Measurements from ENCODE around the gene MC4R. TPM values are rescaled to one million over a fixed set of nuclear protein-coding genes. Genes with fewer than 3 reads are reported as not detected.
"Not testable (repeated sequence)": the region's sequence is repeated elsewhere in the genome, so short reads cannot be mapped to it uniquely, and the experiment has no call there.

MC4R gene
- total RNA-seq (not detected), polyA plus RNA-seq (not detected)

DNA sequence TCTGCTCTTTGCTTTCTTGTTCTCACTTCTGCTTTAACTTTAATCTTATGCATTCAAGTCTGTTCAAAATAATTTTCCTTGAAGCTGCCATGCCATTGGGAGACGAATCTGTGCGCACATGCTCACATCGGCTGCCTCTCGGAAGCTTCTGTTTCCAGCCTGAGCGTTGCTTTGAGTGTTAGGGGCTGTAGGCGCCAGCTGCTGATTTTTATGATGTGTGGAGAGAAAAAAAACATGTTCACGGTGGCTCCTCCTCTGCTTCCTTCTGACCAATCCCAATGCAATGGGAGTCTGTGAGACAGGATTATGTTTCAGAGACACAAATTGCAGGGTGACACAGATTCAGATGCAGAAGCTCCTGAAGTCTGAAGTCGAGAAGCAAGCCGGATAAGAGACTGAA lies at the start of gene MC4R:
MC4R (minus strand) TSS at position 180 of the 400 bp plus-strand sequence. CDS start 426 bp downstream, outside the sequence.
- Histone ChIP-seq H3K9me3 (ENCODE audit: control insufficient read depth in 2 of 2, low read length in 2 of 2) (no peaks in the 10 kb centered on the region), H3K27me3 (ENCODE audit: control insufficient read depth, insufficient read depth, low read length) (no peaks in the 10 kb centered on the region), H3K4me3 (ENCODE audit: low read depth, low read length) (no peak within 1 kb of the TSS), H3K4me1 (ENCODE audit: control insufficient read depth, insufficient read depth, low read length, poor library complexity, severe bottlenecking) (no peaks in the 10 kb centered on the region), H3K27ac (ENCODE audit: insufficient read depth, low read length, poor library complexity, severe bottlenecking) (no peak within 1 kb of the TSS), H3K36me3 (ENCODE audit: control insufficient read depth, insufficient read depth, low read length) (no peaks in the 10 kb centered on the region)
- Mint-ChIP-seq H3K9me3 (peaks cover 0 to 5% (median 0%) of the 10 kb centered on the region in 7 donors), H3K27ac (no peak within 1 kb of the TSS), H3K36me3 (no peaks in the 10 kb centered on the region), H3K4me3 (no peak within 1 kb of the TSS), H3K4me1 (no peaks in the 10 kb centered on the region), H3K27me3 (no peaks in the 10 kb centered on the region)
- DNase-seq, result no peak
- no peak for ATAC-seq (ENCODE audit: low read depth in 2 of 2)

DNA sequence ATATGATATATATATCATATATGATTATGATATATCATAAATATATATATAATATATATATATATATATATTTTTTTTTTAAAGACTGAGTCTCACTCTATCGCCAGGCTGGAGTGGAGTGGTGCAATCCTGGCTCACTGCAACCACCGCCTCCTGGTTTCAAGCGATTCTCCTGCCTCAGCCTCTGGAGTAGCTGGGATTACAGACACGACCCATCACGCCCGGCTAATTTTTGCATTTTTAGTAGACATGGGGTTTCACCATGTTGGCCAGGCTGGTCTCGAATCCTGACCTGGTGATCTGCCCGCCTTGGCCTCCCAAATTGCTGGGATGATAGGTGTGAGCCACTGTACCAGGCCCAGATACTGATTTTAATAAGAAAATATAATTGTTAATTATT lies 49.7 kb upstream of the MC4R start:
- ATAC-seq (ENCODE audit: low read depth in 2 of 2); H3K4me1 ChIP-seq (ENCODE audit: control insufficient read depth, insufficient read depth, low read length, poor library complexity, severe bottlenecking); H3K4me1 Mint-ChIP-seq; H3K4me3 Mint-ChIP-seq; H3K27me3 ChIP-seq (ENCODE audit: control insufficient read depth, insufficient read depth, low read length); H3K36me3 Mint-ChIP-seq; DNase-seq; H3K9me3 ChIP-seq (ENCODE audit: control insufficient read depth in 2 of 2, low read length in 2 of 2); H3K27ac Mint-ChIP-seq; H3K9me3 Mint-ChIP-seq; H3K4me3 ChIP-seq (ENCODE audit: low read depth, low read length); H3K27ac ChIP-seq (ENCODE audit: insufficient read depth, low read length, poor library complexity, severe bottlenecking); H3K36me3 ChIP-seq (ENCODE audit: control insufficient read depth, insufficient read depth, low read length); H3K27me3 Mint-ChIP-seq: not testable (repeated sequence)

DNA sequence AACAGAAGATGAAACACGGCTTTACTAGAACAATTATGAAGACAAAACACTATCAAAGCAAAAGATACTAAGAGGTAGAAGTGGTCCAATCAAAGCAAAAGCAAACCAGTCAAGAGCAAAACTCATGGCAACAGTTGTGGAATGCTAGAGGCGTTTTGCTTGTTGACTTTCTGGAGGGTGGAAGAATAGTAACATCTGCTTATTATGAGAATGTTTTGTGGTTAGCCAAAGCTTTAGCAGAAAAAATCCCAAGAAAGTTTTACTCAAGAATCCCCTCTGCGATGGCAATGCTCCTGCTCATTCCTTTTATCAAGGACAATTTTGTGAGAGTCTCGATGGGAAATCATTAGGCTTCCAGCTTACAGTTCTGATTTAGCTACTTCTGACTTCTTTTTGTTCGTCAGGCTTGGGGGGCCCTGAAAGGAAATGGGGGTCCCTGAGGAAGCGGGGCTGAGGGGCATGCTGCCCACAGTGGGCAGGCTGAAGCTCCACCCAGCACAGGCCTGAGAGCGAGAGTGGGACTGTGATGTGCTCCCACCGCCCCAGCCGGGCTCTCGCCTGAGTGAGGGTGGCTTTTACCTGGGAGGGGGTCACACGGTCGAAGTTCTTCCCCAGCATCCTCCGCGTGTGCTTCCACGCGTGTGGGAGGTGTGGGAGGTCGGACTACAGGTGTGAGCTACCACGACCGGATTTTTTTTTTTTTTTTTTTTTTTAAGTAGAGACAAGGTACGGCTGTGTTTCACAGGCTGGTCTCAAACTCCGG lies 49.0 kb upstream of the MC4R start:
- Histone ChIP-seq H3K4me3 (ENCODE audit: low read depth, low read length) (no peak overlapping the region), H3K9me3 (ENCODE audit: control insufficient read depth in 2 of 2, low read length in 2 of 2) (no peaks in the 10 kb centered on the region), H3K36me3 (ENCODE audit: control insufficient read depth, insufficient read depth, low read length) (no peaks in the 10 kb centered on the region), H3K4me1 (ENCODE audit: control insufficient read depth, insufficient read depth, low read length, poor library complexity, severe bottlenecking) (no peaks in the 10 kb centered on the region), H3K27ac (ENCODE audit: insufficient read depth, low read length, poor library complexity, severe bottlenecking) (no peak overlapping the region), H3K27me3 (ENCODE audit: control insufficient read depth, insufficient read depth, low read length) (no peaks in the 10 kb centered on the region)
- Mint-ChIP-seq H3K4me1 (peaks cover 0 to 2% (median 0%) of the 10 kb centered on the region in 4 donors), H3K36me3 (no peaks in the 10 kb centered on the region), H3K27me3 (no peaks in the 10 kb centered on the region), H3K4me3 (no peak overlapping the region), H3K27ac (no peak overlapping the region), H3K9me3 (peaks cover 0 to 3% (median 0%) of the 10 kb centered on the region in 7 donors)
- DNase-seq (no peak), ATAC-seq (ENCODE audit: low read depth in 2 of 2) (no peak)

- H3K4me1 Mint-ChIP-seq, result peaks cover 0 to 2% (median 0%) of the 10 kb centered on the region in 4 donors
- H3K27me3 ChIP-seq (ENCODE audit: control insufficient read depth, insufficient read depth, low read length), result no peaks in the 10 kb centered on the region
- no peaks in the 10 kb centered on the region for H3K27me3 Mint-ChIP-seq
- no peak overlapping the region for H3K27ac Mint-ChIP-seq
- H3K9me3 ChIP-seq (ENCODE audit: control insufficient read depth in 2 of 2, low read length in 2 of 2), result no peaks in the 10 kb centered on the region
- no peaks in the 10 kb centered on the region for H3K4me1 ChIP-seq (ENCODE audit: control insufficient read depth, insufficient read depth, low read length, poor library complexity, severe bottlenecking)
- ATAC-seq (ENCODE audit: low read depth in 2 of 2) (no peak), DNase-seq (no peak)
- no peak overlapping the region for H3K27ac ChIP-seq (ENCODE audit: insufficient read depth, low read length, poor library complexity, severe bottlenecking)
- no peaks in the 10 kb centered on the region for H3K36me3 Mint-ChIP-seq
- H3K4me3 ChIP-seq (ENCODE audit: low read depth, low read length), result no peak overlapping the region
- no peaks in the 10 kb centered on the region for H3K36me3 ChIP-seq (ENCODE audit: control insufficient read depth, insufficient read depth, low read length)
- H3K4me3 Mint-ChIP-seq, result no peak overlapping the region
- peaks cover 0 to 3% (median 0%) of the 10 kb centered on the region in 7 donors for H3K9me3 Mint-ChIP-seq
Measured at GRCh38 chr18:60417946-60418345, 45.4 kb upstream of the MC4R start.

- H3K27me3 ChIP-seq (ENCODE audit: control insufficient read depth, insufficient read depth, low read length), result no peaks in the 10 kb centered on the region
- Mint-ChIP-seq H3K9me3 (no peaks in the 10 kb centered on the region), H3K27me3 (no peaks in the 10 kb centered on the region), H3K4me1 (no peaks in the 10 kb centered on the region), H3K4me3 (no peak overlapping the region), H3K27ac (no peak overlapping the region), H3K36me3 (no peaks in the 10 kb centered on the region)
- DNase-seq (no peak), ATAC-seq (ENCODE audit: low read depth in 2 of 2) (no peak)
- H3K4me1 ChIP-seq (ENCODE audit: control insufficient read depth, insufficient read depth, low read length, poor library complexity, severe bottlenecking), result no peaks in the 10 kb centered on the region
- H3K9me3 ChIP-seq (ENCODE audit: control insufficient read depth in 2 of 2, low read length in 2 of 2), result no peaks in the 10 kb centered on the region
- H3K36me3 ChIP-seq (ENCODE audit: control insufficient read depth, insufficient read depth, low read length), result no peaks in the 10 kb centered on the region
- H3K27ac ChIP-seq (ENCODE audit: insufficient read depth, low read length, poor library complexity, severe bottlenecking), result no peak overlapping the region
- H3K4me3 ChIP-seq (ENCODE audit: low read depth, low read length), result no peak overlapping the region
Measured at GRCh38 chr18:60413944-60414547, 41.5 kb upstream of the MC4R start.

DNA sequence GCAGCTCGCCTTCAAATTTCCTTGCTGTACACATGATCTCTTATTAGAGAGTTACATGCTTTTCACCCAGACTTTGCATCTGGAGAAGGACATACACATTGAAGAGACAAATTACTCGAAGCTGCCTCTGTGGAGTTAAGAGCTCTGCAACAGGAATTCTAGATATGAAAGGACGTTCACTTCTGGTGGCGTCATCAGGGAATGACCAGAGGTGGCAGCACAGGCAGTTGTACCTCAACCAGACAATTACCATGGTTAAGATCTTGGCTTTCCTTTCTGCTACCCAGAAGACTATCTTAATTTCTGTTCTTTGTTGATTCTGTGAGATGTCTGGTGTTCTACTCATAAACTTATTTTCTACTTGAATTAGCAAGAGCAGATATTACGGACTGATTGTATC lies 39.1 kb upstream of the MC4R start:
- Mint-ChIP-seq H3K27me3 (no peaks in the 10 kb centered on the region), H3K9me3 (peaks cover 0 to 2% (median 0%) of the 10 kb centered on the region in 7 donors), H3K27ac (no peak overlapping the region), H3K4me1 (no peaks in the 10 kb centered on the region), H3K4me3 (no peak overlapping the region), H3K36me3 (no peaks in the 10 kb centered on the region)
- H3K4me3 ChIP-seq (ENCODE audit: low read depth, low read length), result no peak overlapping the region
- ATAC-seq (ENCODE audit: low read depth in 2 of 2), result no peak
- no peak for DNase-seq
- no peaks in the 10 kb centered on the region for H3K36me3 ChIP-seq (ENCODE audit: control insufficient read depth, insufficient read depth, low read length)
- H3K4me1 ChIP-seq (ENCODE audit: control insufficient read depth, insufficient read depth, low read length, poor library complexity, severe bottlenecking), result no peaks in the 10 kb centered on the region
- no peaks in the 10 kb centered on the region for H3K9me3 ChIP-seq (ENCODE audit: control insufficient read depth in 2 of 2, low read length in 2 of 2)
- no peaks in the 10 kb centered on the region for H3K27me3 ChIP-seq (ENCODE audit: control insufficient read depth, insufficient read depth, low read length)
- H3K27ac ChIP-seq (ENCODE audit: insufficient read depth, low read length, poor library complexity, severe bottlenecking), result no peak overlapping the region

DNA sequence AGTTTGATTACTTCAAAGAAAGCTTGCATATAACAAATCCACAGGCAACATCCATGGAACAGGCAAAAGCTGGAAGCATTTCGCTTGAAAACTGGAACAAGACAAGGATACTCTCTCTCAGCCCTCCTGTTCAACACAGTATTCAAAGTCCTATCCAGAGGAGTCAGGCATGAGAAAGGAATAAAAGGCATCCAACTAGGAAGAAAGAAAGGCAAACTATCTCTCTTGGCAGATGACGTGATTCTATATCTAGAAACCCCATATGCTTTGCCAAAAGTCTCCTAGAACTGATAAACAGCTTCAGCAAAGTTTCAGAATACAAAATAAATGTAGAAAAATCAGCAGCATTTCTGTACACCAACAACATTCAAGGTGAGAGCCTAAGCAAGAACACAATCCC lies 34.1 kb upstream of the MC4R start:
- H3K4me3 Mint-ChIP-seq, result no peak overlapping the region
- H3K4me1 Mint-ChIP-seq, result no peaks in the 10 kb centered on the region

More for the DNA sequence above, 34.1 kb upstream of the MC4R start:
- ATAC-seq (ENCODE audit: low read depth in 2 of 2), result no peak
- no peaks in the 10 kb centered on the region for H3K36me3 ChIP-seq (ENCODE audit: control insufficient read depth, insufficient read depth, low read length)
- no peaks in the 10 kb centered on the region for H3K27me3 Mint-ChIP-seq
- no peak overlapping the region for H3K27ac ChIP-seq (ENCODE audit: insufficient read depth, low read length, poor library complexity, severe bottlenecking)
- no peaks in the 10 kb centered on the region for H3K36me3 Mint-ChIP-seq
- no peaks in the 10 kb centered on the region for H3K27me3 ChIP-seq (ENCODE audit: control insufficient read depth, insufficient read depth, low read length)
- peaks cover 0 to 6% (median 1%) of the 10 kb centered on the region in 7 donors for H3K9me3 Mint-ChIP-seq
- no peaks in the 10 kb centered on the region for H3K9me3 ChIP-seq (ENCODE audit: control insufficient read depth in 2 of 2, low read length in 2 of 2)
- DNase-seq, result no peak
- H3K27ac Mint-ChIP-seq, result no peak overlapping the region
- H3K4me3 ChIP-seq (ENCODE audit: low read depth, low read length), result no peak overlapping the region
- no peaks in the 10 kb centered on the region for H3K4me1 ChIP-seq (ENCODE audit: control insufficient read depth, insufficient read depth, low read length, poor library complexity, severe bottlenecking)

All from CD4-positive, CD25-positive, alpha-beta regulatory T cell (primary cell).